ENCODE results near the gene ZNF777.
"Not testable (repeated sequence)": the region's sequence is repeated elsewhere in the genome, so short reads cannot be mapped to it uniquely, and the experiment has no call there.

Gene ZNF777

GRCh38 chr7:149496642-149497391, 36.0 kb upstream of the ZNF777 start:
- Histone ChIP-seq H3K4me3 (ENCODE audit: low read depth in 1 of 2, low read length in 2 of 2) (peak overlapping the region; percentile 90 to 97), H3K27me3 (ENCODE audit: insufficient read depth, low read length, poor library complexity) (no peaks in the 10 kb centered on the region), H3K79me2 (ENCODE audit: insufficient read depth, low read length) (peaks cover 31% of the 10 kb centered on the region), H2AFZ (ENCODE audit: low read depth, low read length) (peak overlapping the region; percentile 83), H4K20me1 (ENCODE audit: insufficient read depth, low read length) (peaks cover 15% of the 10 kb centered on the region; the same call in 1 of the 2 replicates), H3K9ac (ENCODE audit: low read depth, low read length) (peak overlapping the region; percentile 72), H3K36me3 (ENCODE audit: insufficient read depth, low read length) (peaks cover 42% of the 10 kb centered on the region), H3K4me1 (ENCODE audit: insufficient read depth, low read length) (peaks cover 29% of the 10 kb centered on the region), H3K4me2 (ENCODE audit: insufficient read depth, low read length) (peak overlapping the region; percentile 80), H3K27ac (ENCODE audit: low read length) (peak overlapping the region; percentile 80), H3K9me3 (ENCODE audit: insufficient read depth, low read length, severe bottlenecking) (no peaks in the 10 kb centered on the region)
- ATAC-seq (ENCODE audit: insufficient read depth, low read depth) (peak; percentile 57), DNase-seq (peak; percentile 66)
- TF ChIP-seq EZH2 (IDR thresholded peaks at IDR 0.05; ENCODE audit: borderline replicate concordance, low read depth, low read length, severe bottlenecking): no peak
- no peak for TF ChIP-seq CTCF (IDR thresholded peaks at IDR 0.05; ENCODE audit: borderline replicate concordance, extremely low read depth, low read length, poor library complexity, severe bottlenecking)

DNA sequence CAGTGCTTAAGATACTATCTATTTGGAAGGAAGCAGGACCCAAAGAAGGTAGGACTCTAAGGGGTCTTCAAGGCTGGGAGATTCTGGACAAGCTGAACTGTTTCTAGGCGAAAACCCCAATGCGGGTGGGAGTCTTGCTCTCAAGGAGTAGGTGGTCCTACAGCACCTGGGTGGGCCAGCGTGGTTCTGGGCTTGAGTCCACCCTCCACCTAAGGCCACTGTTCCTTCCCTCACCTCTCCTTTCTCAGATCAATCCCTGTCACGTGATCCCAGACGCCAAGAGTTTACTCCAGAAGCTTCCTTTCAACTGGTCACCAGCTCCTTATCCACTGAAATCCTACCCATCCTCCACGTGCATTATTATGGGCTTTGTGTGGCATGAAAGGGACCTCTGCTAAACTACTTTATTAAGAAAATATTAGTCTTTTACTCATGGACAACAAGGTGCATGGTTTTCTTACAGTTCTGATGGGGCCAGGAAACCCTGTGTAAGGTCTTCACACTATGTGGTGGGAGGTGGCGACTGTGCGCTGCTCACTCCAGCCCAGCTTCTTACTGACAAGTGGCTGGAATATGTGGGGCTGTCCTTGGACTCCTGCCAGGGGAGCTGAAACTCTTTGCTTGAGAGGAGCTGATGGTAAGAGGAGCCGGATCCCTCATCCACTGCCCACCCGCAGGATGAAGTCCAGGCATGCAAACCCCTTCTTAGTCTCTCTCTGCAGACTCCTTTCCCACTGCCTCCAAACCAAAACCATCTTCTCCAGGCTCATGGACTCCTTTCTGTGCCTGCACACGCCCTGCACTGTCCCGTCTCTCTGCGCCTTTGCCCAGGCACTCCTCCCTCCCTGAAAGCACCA, 35.2 kb upstream of the ZNF777 start:
- Histone ChIP-seq H3K27ac (ENCODE audit: low read length) (peak overlapping the region; percentile 54), H4K20me1 (ENCODE audit: insufficient read depth, low read length) (peaks cover 15% of the 10 kb centered on the region; the same call in 1 of the 2 replicates), H3K36me3 (ENCODE audit: insufficient read depth, low read length) (peaks cover 51% of the 10 kb centered on the region), H3K79me2 (ENCODE audit: insufficient read depth, low read length) (peaks cover 31% of the 10 kb centered on the region), H3K4me1 (ENCODE audit: insufficient read depth, low read length) (peaks cover 29% of the 10 kb centered on the region), H3K27me3 (ENCODE audit: insufficient read depth, low read length, poor library complexity) (no peaks in the 10 kb centered on the region), H3K4me3 (ENCODE audit: low read depth in 1 of 2, low read length in 2 of 2) (peak overlapping the region; percentile 90 to 97; a peak in 3 of 4 replicates), H3K9ac (ENCODE audit: low read depth, low read length) (peak overlapping the region; percentile 72), H3K4me2 (ENCODE audit: insufficient read depth, low read length) (peak overlapping the region; percentile 80), H2AFZ (ENCODE audit: low read depth, low read length) (no peak overlapping the region), H3K9me3 (ENCODE audit: insufficient read depth, low read length, severe bottlenecking) (no peaks in the 10 kb centered on the region)
- DNase-seq (no peak), ATAC-seq (ENCODE audit: insufficient read depth, low read depth) (no peak)
- TF ChIP-seq EZH2 (IDR thresholded peaks at IDR 0.05; ENCODE audit: borderline replicate concordance, low read depth, low read length, severe bottlenecking) (no peak), CTCF (IDR thresholded peaks at IDR 0.05; ENCODE audit: borderline replicate concordance, extremely low read depth, low read length, poor library complexity, severe bottlenecking) (no peak)

DNA sequence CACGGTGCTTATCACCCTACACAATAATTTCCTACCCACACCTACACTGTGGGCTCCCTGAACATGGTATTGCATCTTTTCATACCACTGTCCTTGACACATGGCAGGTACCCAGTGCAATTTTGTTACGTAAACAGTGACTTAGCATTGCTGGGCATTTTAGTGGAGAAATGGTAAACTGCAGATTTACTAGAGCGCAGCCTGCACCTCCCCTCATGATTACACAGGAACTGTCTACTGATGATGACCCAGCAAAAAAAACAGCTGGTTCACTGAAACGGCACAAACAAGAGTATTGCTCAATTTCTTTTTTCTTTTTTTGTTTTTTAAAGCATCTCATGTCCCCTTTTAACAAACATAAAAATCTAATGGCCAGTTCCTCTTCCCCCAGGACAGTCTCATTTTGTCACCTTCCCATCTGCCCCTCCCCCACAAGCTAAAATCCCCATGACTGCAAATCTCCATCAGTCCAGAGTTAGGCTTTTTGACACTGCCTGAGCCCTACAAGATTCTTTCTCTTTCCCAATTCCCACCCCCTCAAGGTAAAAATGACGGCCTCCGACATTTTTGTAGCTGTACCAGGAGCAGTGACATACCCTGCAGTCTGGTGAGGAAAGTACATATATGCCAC, 34.0 kb upstream of the ZNF777 start:
- Histone ChIP-seq H4K20me1 (ENCODE audit: insufficient read depth, low read length) (peaks cover 15% of the 10 kb centered on the region; the same call in 1 of the 2 replicates), H3K4me2 (ENCODE audit: insufficient read depth, low read length) (peak overlapping the region; percentile 80; the same call in 1 of the 2 replicates)
- no peak for TF ChIP-seq EZH2 (IDR thresholded peaks at IDR 0.05; ENCODE audit: borderline replicate concordance, low read depth, low read length, severe bottlenecking)

GRCh38 chr7:149493975-149494374, 33.1 kb upstream of the ZNF777 start:
- H3K79me2 ChIP-seq (ENCODE audit: insufficient read depth, low read length): peaks cover 31% of the 10 kb centered on the region
- not testable (repeated sequence) for H3K27me3 ChIP-seq (ENCODE audit: insufficient read depth, low read length, poor library complexity); H2AFZ ChIP-seq (ENCODE audit: low read depth, low read length); H3K9ac ChIP-seq (ENCODE audit: low read depth, low read length); DNase-seq; H3K9me3 ChIP-seq (ENCODE audit: insufficient read depth, low read length, severe bottlenecking); ATAC-seq (ENCODE audit: insufficient read depth, low read depth); H3K27ac ChIP-seq (ENCODE audit: low read length); H3K4me2 ChIP-seq (ENCODE audit: insufficient read depth, low read length); H3K4me3 ChIP-seq (ENCODE audit: low read depth in 1 of 2, low read length in 2 of 2)
- H3K4me1 ChIP-seq (ENCODE audit: insufficient read depth, low read length): peaks cover 29% of the 10 kb centered on the region
- peaks cover 15% of the 10 kb centered on the region; the same call in 1 of the 2 replicates for H4K20me1 ChIP-seq (ENCODE audit: insufficient read depth, low read length)
- H3K36me3 ChIP-seq (ENCODE audit: insufficient read depth, low read length): peaks cover 70% of the 10 kb centered on the region

More for the DNA sequence above, 34.0 kb upstream of the ZNF777 start:
- Histone ChIP-seq H3K27me3 (ENCODE audit: insufficient read depth, low read length, poor library complexity) (no peaks in the 10 kb centered on the region), H3K4me3 (ENCODE audit: low read depth in 1 of 2, low read length in 2 of 2) (no peak overlapping the region), H3K9me3 (ENCODE audit: insufficient read depth, low read length, severe bottlenecking) (no peaks in the 10 kb centered on the region), H3K36me3 (ENCODE audit: insufficient read depth, low read length) (peaks cover 62% of the 10 kb centered on the region), H3K4me1 (ENCODE audit: insufficient read depth, low read length) (peaks cover 29% of the 10 kb centered on the region), H2AFZ (ENCODE audit: low read depth, low read length) (no peak overlapping the region), H3K79me2 (ENCODE audit: insufficient read depth, low read length) (peaks cover 31% of the 10 kb centered on the region), H3K27ac (ENCODE audit: low read length) (no peak overlapping the region), H3K9ac (ENCODE audit: low read depth, low read length) (no peak overlapping the region)
- no peak for ATAC-seq (ENCODE audit: insufficient read depth, low read depth)
- no peak for DNase-seq
